LNCaP clone FGC (cell line): Measurements from ENCODE around the gene WASL.

ENCODE experiments used
- DNase-seq: peaks from one replicate; pipeline ENCODE4 v3.0.0-alpha.2; 2011; ENCODE audit warnings: low read depth
- H3K4me3 ChIP-seq: 2 replicates; pipeline ENCODE4 v1.5.1; 2011; ENCODE audit warnings: mild to moderate bottlenecking, low read depth, low read length, control low read depth
- CTCF ChIP-seq: IDR thresholded peaks from 2 replicates; pipeline ENCODE4 v1.5.1; 2012; ENCODE audit warnings: mild to moderate bottlenecking; ENCODE audit not compliant: control insufficient read depth, insufficient read depth; ENCODE audit errors: extremely low read depth

The WASL gene

GRCh38 chr7:123768493-123768892 lies 19.7 kb upstream of the WASL start:
- no peak for DNase-seq
- no peak overlapping the region for H3K4me3 ChIP-seq
- no peak for TF ChIP-seq CTCF

GRCh38 chr7:123763191-123763661 lies 14.4 kb upstream of the WASL start:
- TF ChIP-seq CTCF = no peak
- no peak for DNase-seq
- H3K4me3 ChIP-seq = no peak overlapping the region

- TF ChIP-seq CTCF = no peak
- DNase-seq = no peak
- H3K4me3 ChIP-seq = no peak overlapping the region
These were observed 12.9 kb upstream of the WASL start for GRCh38 chr7:123761729-123762128.

- no peak for TF ChIP-seq CTCF
- no peak overlapping the region for H3K4me3 ChIP-seq
- DNase-seq = no peak
These were observed 8.3 kb upstream of the WASL start for GRCh38 chr7:123757095-123757494.

- TF ChIP-seq CTCF = no peak
- no peak for DNase-seq
- H3K4me3 ChIP-seq = no peak overlapping the region
These were observed 6.5 kb upstream of the WASL start for GRCh38 chr7:123755338-123755737.

- no peak for TF ChIP-seq CTCF
- H3K4me3 ChIP-seq = no peak overlapping the region
- DNase-seq = no peak
These were observed 5.6 kb upstream of the WASL start for GRCh38 chr7:123754271-123754871.

GRCh38 chr7:123752534-123752933 lies 3.7 kb upstream of the WASL start:
- no peak for DNase-seq
- no peak overlapping the region for H3K4me3 ChIP-seq
- no peak for TF ChIP-seq CTCF
